HG03064 (cell line): Measurements from ENCODE around the gene OXA1L.
"Not testable (repeated sequence)": the region's sequence is repeated elsewhere in the genome, so short reads cannot be mapped to it uniquely, and the experiment has no call there.

ENCODE experiments used
- ATAC-seq: cut with Tn5 transposase; IDR thresholded peaks from one replicate; pipeline ENCODE4 v1.9.1; 2021; ENCODE audit warnings: low read depth; ENCODE audit not compliant: unreplicated experiment

Gene OXA1L

GRCh38 chr14:22797017-22797917 lies 30.8 kb downstream of the OXA1L start:
- ATAC-seq, result no peak

DNA sequence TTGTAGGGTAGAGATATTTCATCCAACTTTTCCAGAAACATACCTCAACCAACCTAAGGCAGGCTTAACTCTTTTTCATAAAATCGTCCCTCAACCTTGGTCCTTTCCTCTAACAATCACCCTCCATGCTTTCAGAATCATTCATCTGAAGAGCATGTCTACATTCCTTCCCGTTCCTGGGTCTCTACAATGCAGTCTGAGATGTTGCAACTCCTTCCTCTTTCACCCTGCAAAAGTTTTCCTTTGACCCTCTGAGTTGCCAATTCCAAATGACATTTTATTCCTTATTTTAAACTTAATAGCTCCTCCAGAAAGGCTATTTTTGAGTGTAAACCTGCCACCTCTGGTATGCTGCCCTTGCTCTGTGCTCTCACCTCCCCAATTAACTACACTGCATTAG lies 32.0 kb downstream of the OXA1L start:
- no peak for ATAC-seq

DNA sequence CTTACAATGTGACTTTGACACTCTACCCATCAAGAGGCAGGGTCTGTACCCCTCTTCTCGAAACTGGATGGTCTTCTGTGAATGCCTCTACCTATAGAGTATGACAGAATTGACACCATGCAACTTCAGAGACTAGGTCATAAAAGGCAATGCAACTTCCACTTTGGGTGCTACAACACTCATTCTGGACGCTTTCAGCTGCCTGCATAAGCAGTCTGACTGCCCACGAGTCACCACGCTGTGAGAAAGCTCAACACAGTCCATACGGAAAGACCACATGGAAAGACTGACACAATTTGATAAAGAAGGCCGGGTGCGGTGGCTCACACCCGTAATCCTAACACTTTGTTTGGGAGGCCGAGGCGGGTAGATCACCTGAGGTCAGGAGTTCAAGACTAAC lies 33.9 kb downstream of the OXA1L start:
- ATAC-seq, result no peak

DNA sequence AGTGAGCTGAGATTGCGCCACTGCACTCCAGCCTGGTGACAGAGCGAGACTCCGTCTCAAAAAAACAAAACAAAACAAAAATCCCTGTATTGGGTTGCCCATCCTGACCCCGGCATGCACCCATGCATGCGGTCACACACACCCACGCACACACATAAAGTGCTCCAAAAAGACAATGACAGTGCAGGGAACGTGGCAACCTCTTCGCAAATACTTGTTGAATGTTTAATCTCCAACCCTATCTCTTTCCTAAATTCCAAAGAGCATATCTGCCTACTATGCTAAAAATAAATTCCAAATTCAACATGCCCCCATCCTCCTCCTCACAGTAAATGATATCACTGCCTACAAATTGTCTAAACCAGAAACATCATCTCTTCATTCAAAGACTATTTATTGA lies 35.2 kb downstream of the OXA1L start:
- ATAC-seq, result no peak

- no peak for ATAC-seq
Observed at GRCh38 chr14:22802860-22803686, 36.6 kb downstream of the OXA1L start.

DNA sequence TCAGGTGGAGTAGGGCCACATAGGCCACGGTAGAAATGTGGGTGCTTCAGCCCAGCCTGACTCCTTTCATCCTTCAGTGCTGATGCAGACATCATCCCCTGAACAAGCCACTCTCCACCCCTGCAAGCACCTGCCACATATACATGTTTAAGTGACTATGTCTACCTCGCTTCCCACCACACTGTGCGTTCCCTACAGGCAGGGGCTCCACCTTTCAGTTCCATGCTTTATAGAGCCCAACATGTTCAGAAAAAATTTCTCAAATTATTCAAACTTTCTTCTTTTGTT lies 37.1 kb downstream of the OXA1L start:
- no peak for ATAC-seq

- not testable (repeated sequence) for ATAC-seq
Observed at GRCh38 chr14:22805235-22805634, 38.7 kb downstream of the OXA1L start.

GRCh38 chr14:22807432-22808087 lies 41.1 kb downstream of the OXA1L start:
- ATAC-seq, result no peak

- ATAC-seq, result no peak
Observed at GRCh38 chr14:22808388-22809209, 42.1 kb downstream of the OXA1L start.

DNA sequence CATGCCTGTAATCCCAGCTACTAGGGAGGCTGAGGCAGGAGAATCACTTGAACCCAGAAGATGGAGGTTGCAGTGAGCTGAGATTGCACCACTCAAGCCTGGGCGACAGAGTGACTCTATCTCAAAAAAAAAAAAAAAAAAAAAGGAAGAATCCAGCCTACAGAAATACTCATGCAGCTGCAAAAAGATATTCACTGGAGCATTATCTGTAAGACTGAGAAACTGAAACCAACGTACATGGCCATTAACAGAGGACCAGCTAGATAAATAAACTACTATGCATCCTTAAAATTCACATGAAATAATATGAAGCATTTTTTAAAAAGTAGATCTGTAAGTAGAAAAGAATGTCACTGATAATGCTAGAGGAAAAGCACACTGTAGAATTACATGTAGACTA lies 45.2 kb downstream of the OXA1L start:
- no peak for ATAC-seq

- no peak for ATAC-seq
Observed at GRCh38 chr14:22812744-22813143, 46.3 kb downstream of the OXA1L start.

- ATAC-seq, result no peak
Observed at GRCh38 chr14:22813145-22813544, 46.7 kb downstream of the OXA1L start.

GRCh38 chr14:22814373-22814772 lies 47.9 kb downstream of the OXA1L start:
- no peak for ATAC-seq

DNA sequence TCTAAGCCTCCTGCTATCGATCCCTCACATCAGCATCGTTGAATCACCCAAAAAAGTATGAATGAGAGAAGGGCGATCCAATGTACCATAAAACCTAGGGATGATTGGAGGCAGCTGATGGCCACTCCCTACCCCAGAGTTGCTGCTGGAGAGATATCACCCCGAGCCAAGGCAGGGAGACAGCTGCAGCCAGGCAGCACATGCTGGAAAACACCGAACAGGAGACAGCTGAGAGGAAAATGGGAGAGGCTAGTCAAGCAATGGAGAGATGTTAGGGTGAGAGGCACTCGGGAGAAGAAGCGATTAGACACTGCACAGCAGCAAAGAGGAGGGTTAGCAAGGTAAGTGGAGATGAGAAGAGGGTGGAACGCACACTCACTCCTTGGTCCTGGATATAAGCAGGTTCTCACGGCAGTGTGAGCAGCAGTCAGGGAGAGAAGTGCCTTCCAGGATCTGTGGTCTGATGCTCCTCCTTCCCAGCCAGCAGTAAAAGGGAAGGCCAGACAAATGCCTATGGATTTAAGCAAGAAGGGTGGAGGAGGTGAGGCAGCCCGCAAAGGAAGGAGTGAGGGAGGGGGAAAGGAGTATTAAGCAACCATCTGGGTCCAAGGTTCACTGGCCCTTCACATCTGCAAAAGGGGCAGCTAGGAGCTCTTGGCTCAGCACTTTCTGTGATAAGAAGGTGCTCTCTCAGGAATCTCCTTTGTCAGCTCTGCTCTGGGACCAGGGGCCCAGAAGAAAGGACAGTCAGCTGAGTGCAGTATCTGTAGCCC lies 48.6 kb downstream of the OXA1L start, which contains the start of gene SLC7A7:
TSS of gene SLC7A7 (minus strand) at position 495 of the 773 bp plus-strand sequence. CDS start 2,037 bp downstream, outside the sequence.
- no peak for ATAC-seq

- ATAC-seq, result no peak
Observed at GRCh38 chr14:22819151-22819988, 52.9 kb downstream of the OXA1L start.

GRCh38 chr14:22820731-22821130 lies 54.2 kb downstream of the OXA1L start:
- ATAC-seq, result no peak

GRCh38 chr14:22821193-22822015 lies 54.9 kb downstream of the OXA1L start:
- ATAC-seq, result no peak

DNA sequence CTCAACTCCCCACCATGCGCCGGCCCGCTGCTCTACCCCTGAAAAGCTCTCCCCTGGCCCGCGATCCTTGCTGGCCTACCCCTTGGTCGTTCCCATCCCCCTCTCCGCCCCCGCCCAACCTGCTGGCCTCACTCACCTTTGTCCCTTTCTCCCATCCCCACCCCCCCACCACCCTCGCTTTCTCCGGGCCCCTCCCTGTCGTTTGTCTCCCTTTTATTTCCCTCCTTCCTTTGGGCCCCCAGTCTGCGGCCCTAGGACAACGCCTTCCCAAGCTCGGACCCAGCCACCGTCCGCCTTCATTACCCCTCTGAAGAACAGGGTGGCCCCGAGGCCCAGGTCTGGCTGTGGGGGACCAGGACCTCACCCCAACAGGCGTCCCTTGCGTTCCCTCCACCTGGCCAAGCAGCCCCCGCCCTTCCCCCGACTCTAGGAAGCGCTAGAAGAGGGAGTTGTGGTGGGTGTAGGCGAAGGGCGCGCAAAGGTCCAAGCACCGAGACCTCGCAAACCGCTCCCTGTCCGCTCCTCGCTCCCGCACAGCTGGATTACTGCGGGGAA lies 55.6 kb downstream of the OXA1L start:
- no peak for ATAC-seq
